Measurements from ENCODE around the gene OAT.

Gene OAT

DNA sequence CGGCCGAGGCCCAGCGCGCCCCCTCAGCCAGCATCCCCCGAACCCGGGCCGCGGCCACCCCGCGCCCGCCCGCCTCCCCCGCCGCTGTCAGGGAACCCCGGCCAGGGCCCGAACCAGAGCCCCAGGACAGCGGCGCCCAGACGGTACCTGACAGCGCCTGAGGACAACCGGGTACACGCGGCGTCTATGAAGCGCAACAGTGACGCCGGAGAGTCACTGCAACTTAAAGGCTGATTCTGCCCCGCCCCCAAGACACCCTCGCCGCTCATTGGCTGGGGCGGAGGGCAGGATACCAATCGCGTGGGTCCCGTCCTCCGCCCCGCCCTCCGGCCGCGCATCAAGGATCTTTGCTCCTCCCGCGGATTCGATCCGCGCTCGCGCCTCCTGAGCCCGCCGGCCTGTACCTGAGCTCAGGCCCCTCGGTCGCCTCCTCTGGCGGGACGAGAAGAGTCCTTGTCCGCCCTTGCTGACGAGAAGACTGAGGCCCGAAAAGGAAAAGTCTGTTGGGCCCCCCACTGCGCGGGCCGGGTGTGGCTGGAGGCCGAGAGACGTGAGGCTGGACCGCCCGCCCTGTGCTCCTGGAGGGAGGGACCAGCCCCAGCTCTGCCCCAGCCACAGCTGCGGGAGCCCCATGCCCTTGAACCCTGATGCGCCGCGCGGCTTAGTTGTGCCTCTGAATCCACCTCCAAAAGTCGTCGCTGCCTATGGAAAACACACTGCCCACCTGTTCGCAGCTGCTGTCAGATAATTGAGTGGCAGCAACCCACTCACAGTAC lies at the start of gene OAT:
Gene OAT (minus strand): TSS at position 198 of the 776 bp plus-strand sequence. CDS start 6,752 bp downstream, outside the sequence.
- peak; percentile 98 for DNase-seq

DNA sequence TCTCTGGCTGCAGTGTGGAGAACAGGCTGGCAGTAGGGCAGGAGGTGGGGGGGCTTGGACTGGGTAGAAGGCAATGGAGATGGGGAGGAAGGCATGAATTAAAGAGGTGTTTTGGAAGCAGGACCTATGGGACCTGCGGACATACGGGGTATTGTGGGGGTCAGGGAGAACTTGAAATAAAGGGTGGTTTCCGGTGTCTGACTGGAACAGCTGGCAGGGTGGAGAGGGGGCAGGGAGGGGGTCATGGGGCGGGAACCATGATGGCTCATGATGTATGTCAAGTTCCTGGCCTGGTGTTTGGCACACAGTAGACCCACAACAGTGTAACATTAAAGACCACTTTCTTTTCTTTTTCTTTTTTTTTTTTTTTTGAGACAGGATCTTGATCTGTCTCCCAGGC lies 48.4 kb upstream of the OAT start:
- DNase-seq: no peak

DNA sequence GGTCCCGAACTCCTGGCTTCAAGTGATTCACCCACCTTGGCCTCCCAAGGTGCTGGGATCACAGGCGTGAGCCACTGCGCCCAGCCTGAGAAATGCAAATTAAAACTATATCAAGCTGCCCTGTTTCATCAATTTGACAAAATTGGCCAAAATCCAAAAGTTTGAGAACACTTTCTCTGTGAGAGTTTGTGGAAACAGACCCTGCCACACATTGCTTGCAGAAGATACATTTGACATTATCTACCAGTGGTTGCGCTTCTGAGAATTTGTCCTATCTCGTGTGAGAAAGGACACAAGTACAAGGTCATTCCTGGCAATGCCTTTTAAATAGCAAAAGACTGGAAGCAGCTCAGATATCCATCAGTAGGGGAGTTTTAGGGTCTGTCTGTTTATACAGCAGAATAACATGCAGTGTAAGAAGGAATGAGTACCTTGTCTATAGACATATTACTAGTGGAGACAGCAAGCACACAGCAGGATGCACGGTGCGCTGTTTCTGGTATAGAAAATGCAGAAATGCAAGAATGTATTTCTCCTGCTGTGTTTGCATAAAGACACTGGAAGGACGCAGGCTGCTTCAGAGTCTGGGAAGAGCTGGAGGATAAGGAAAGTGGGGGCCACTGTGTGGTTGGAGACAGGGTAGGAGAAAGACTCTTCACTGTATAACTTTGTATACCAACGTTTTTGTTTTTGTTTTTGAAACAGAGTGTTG lies 47.2 kb upstream of the OAT start:
- no peak for DNase-seq

DNA sequence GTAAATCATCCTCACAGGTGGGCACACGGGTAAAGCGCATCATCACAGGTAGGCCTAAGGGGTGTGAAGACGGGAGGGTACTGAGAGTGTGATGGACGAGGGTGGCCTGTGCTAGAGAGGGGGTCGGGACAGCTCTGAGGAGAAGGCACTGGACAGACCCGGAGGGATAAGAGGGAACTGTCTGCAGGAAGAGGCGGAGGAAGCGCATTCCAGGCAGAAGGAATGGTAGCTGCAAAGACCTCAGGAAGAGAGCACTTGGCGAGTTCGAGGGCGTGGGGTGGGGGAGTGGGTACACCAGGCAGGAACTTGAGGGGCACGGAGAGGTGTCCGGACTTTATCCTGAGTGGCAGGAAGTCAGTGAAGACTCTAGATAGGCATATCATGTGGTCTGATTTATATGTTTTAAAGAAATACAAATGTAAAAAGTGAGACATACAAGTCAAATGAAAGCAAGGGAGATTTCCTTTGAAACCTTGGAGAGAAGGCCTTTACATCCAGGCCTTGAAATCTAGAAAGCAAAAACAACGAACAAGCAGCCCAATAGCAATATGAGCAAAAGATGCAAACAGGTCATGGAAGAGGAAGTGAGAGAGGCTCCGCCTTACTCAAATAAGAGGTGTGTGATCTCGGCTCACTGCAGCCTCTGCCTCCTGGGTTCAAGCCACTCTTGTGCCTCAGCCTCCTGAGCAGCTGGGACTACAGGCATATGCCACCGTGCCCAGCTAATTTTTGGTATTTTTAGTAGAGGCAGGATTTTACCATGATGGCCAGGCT lies 46.5 kb upstream of the OAT start:
- peak; percentile 19 for DNase-seq

DNA sequence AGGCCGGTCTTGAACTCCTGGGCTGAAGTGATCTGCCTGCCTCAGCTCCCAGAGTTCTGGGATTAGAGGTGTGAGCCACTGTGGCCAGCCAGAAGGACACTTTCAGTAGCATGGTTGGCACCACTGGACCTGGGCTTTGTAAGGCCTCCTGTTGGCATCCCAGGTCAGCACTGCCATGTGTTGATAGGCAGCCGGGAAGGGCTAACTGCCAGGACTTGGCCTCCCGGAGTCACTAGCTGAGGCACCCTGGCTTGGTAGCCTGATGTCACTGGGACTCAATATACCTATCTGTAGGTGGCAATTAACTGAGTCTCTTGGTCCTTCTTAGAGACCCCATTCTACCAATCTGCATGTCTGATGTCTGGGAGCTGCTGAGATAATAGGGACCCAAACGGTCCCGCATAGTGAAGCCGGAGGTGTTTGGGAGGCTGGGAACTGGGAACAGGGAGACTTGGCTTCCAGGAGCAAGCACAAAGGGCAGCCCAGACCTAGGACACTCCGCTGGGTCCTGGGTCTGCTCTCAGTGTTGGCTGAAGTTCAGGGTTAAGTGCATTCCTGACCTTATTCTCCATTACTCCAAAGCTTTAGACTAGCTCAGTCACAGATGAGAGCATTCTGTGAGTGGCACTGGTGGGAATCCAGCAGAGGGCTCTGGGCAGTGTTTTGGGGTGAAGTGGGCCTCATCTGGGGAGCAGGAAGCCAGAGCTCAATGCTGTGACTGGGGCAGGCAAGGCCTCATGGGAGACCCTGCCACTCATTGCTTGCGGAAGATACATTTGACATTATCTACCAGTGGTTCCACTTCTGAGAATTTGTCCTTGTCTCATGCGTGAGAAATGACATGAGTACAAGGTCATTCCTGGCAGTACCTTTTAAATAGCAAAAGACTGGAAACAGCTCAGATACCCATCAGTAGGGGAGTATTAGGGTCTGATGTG lies 45.6 kb upstream of the OAT start:
- DNase-seq: no peak

DNA sequence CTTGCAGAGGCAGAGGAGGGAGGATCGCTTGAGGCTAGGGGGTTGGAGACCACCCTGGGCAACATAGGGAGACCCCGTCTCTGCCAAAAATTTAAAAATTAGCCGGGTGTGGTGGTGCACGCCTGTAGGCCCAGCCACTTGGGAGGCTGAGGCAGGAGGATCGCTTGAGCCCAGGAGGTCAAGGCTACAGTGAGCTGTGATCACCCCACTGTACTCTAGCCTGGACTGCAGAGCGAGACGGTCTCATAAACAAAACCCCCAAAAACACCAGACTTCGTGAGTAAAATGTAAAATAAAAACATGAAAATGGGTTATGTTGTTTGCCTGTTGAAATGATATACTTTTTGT lies 43.6 kb upstream of the OAT start:
- no peak for DNase-seq

DNA sequence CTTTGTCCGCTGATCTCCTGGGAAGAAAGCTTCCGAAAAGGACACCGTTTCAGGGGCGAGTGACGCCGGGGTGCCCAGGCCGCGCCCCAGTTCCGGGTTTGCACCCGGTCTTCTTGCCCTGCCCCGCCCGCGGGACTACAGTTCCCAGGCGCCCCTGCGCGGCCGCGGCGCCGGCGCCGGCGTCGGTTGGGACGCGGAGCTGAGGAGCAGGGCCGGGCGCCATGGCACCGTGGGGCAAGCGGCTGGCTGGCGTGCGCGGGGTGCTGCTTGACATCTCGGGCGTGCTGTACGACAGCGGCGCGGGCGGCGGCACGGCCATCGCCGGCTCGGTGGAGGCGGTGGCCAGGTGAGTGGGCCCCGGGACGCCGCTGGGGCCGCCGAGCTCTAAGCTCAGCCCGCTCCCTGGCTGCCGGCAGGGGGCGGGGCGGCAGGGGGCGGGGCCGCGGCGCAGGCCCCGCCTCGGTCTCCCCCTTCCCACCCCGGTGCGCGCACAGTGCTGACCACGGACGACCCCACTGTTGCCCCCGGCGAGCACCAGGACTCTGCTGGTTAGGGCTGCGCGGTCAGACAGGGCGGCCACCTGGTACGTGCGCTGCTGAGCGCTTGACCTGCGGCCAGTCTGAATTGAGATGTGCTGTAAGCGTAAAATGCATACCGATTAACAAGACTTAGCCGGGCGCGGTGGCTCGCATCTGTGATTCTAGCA lies 43.1 kb upstream of the OAT start, which contains the start of gene LHPP:
Gene LHPP (plus strand): TSS at position 182 of the 706 bp plus-strand sequence. CDS start 40 bp downstream, at position 222.
- DNase-seq: peak; percentile 90

DNA sequence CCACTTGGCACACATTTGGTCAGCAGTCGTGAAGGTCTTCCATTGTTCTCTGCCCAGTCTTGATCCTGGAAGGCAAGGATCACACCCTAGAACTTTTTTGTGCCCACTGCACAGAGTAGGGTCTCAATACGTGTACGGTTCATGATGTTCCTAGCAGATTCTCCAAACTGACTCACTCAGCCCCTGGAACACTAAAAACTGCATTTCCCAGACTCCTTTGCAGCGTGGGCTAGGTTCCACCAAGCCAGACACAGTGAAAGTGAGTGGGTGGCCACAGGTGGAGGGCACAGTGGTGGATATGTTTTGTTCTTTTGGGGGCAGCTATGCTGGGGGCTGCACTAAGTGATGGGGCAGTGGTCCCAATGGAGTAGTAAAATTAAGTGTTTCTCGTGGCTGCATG lies 41.4 kb upstream of the OAT start:
- no peak for DNase-seq

DNA sequence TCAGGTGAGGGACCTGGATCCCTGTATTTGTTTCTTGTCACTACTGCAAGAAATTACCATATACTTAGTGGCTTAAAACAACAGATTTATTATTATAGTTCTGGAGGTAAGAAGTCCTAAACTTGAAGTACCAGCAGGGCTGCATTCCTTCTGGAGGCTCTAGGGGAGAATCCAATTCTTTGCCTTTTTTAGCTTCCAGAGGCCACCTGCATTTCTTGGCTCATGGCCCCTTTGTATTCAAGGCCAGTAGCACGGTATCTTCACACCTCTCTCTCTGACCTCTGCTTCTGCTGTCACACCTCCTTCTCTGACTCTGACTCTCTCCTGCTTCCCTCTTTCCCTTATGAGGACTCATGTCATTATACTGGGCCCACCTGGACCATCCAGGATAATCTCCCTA lies 40.7 kb upstream of the OAT start:
- DNase-seq: no peak

DNA sequence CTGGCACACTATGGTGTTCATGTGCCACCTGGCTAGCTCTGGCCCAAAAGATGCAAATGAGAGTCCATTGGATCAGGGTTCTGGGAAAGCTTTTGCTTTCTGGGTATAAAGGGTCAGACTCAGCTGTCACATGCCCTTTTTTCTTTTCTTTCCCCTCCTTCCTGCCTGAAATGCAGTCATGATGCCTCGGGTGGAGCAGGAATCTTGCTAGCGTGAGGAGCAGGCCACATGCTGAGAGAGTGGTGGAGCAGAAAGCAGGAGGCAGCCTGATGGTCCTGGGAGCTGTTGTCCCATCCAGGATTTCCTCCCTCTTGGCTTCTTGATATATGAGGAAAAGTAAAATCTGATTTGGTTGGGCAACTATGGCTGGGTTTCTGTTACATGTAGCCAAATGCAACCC lies 40.2 kb upstream of the OAT start:
- no peak for DNase-seq

DNA sequence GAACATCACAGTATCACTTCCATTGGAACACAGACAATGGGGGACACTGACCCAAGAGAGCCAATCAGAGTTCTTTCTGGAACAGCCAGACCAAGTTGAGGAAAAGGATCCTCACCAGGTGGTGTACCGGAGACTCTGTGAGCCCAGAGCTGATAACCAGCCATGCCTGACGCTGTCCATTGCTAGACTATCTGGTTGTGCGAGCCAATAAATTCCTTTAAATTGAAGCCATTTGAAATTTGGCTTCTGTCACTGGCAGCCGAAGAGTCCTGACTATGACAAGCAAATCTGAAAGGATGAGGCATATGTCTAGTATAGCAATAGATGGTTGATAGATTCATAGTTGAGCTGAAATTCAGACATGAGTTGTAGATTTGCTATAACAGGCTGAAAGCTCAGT lies 39.8 kb upstream of the OAT start:
- no peak for DNase-seq

DNA sequence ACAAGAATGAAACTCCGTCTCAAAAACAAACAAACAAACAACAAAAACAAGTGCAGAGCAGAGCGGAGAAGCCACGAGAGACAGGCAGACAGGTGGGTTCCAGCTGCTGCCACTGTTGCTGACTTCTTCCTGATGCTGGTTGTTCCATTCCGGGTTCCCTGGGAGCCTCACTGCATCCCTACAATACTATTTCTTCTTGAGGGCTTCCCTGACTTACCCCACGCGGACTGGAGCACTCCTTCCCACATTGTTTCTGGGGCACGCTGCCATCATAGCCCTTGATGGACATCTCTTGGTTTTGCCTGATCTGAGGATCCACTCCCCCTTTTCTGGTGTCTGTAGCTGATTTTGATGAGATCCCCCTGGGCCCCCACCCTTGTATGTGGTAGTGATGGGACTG lies 36.7 kb upstream of the OAT start:
- no peak for DNase-seq

DNA sequence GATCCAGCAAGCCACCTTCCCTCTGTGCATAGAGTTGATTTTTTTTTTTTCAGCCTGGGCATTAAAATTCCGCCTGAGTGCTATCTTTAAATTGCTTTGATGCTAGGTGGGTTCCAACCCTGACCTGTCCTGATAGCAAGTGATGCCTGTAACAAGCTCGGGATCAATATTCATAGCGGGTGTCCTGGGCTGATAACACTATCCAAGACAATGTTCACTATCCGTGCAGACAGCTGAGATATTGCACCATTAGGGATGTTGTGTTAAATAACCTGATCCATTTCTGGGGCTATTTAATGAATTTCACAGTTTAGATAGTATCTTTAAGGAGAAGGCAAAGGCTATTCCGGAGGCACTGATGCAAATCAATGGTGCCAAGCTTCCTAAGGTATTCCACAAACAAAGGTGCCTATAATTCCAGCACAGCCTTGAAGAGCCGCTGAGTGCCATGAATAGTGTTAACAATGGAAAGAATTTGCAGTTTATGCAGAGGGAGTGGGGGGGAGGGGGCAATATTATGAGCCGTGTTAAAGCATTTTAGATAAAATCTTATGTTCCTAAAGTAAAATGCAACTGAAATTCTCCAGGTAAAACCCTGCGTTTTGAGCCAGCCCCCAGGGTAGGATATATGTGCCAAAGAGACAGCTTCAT lies 35.4 kb upstream of the OAT start:
- DNase-seq: no peak

DNA sequence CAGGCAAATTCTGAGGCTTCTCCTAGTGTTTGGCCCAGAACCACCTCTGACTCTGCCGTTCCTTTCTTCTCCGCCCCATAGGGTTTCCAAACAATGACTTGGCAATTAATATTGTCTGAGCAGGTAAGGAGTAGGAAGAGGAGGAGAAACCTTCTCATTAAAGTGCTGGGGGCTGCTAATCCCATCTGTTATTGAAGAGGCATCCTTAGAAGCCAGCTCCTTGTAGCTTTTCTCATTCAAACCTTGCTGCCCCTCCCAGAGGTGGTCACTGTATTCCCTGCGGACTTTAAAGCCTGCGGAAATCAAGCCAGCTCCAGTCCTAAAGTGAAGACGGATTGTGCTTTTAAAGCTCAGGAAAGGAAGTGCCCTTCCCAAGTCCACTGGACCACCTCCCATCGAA lies 32.6 kb upstream of the OAT start:
- no peak for DNase-seq

DNA sequence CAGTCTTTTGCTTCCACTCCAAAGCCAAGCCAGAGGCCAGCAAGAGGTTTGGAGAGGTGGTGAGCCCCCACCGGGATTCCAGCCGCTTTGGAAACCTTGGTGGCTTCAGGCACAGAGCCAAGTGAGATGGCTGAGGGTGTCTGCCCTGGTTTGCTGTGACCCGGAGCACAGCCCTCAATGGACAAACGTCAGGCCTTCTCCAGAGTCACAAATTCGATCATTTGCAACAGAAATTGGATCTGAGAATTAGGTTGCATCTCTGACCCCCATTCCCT lies 32.0 kb upstream of the OAT start:
- no peak for DNase-seq

DNA sequence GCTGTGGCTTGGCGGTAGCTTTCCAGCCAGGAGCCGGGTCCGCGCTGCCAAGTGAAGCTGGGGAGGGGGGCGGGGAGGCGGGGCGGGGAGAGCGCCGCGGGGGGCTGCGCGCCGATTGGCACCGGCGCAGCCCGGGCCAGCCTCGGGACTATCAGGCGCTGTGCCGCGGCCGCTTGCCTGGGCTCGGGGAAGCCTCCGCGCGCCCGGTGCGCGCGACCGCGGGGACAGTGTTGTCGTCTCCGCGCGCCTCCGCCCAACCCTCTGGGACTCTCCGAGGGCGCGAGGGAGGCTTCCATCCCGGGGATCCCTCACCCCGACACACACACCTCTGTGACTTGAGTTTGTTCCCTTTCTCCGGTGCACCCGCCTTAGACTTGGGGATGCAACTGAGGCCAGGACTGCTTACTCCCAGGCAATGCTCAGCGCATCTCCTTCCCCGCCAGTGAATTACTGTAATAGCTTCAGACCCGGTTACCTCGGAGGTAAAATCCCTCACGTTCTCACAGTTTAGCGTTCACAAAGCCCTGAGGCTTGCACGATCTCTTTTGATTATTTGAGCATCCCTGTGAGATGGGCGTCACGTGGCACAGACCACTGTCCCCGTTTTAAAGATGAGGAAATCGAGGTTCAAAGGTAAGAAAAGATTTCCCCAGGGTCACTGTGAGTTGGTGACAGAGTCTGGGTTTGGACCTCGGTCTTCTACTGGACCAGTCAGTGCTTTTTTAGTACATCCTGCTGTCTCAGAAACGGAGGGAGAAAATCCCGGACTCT lies 31.5 kb upstream of the OAT start, which contains the start of gene NKX1-2:
Gene NKX1-2 (minus strand): TSS at position 24 of the 771 bp plus-strand sequence. CDS start 92 bp downstream, outside the sequence.
- no peak for DNase-seq

DNA sequence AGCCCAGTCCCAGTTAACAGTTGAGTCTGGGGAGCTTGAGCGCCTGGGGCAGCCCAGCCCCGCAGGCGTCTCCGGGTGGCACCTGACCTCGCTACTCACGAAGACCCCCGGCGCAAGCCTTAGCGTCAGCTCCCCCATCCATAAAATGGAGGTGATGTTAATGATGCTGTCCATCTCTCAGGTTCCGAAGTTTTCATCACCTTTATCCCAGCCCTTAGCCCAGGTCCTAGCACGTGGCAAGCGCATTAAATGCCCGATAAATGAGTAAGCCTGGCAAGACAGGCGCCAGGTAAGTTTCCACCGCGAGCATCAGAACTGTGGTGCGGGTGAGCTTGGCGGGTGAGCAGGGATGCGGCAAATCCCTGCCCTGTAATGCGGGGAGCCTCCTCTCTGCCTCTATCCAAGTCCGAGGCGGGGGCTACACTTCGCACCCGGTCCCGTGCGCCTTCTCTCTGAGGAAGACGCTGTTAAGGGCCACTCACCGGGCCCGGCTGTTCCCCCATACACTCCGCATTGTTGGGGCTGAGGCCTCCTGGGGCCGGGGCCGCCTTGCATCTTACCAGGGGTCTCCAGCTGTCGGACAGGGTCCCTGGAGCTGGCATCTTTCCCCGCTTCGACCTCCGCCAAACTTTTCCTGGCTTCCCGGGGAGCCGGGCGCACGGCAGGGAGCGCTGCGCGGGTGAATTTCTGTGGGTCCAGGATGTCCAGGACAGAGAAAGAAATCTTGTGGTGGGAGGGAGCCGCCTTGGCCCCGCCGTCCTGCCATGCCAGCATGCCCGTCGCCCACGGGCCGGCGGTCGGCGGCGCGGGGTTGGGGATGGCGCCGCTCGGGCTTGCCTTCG lies 30.7 kb upstream of the OAT start:
- no peak for DNase-seq

DNA sequence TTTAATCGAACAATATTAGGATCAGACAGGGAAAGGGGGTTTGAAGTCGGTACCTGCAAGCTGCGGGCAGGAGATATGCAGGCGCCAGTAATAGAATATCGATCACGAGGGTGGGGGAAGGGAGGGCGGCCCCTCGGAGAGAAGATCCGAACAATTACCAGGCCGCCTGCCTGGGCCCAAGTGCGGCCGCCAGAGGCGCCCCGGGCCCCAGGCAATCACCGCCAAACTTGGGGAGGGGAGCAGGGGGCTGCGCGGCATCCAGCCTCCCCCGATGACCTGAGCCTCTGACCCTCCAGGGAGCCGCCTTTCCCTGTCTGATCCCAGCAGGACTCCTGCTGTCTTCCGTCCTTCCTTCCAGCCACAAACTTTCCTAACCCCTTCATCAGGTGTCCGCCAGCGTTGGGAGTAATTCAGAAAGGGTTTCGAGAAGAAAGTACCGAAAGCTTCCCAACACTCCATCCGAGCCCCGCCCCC lies 30.0 kb upstream of the OAT start:
- DNase-seq: no peak

DNA sequence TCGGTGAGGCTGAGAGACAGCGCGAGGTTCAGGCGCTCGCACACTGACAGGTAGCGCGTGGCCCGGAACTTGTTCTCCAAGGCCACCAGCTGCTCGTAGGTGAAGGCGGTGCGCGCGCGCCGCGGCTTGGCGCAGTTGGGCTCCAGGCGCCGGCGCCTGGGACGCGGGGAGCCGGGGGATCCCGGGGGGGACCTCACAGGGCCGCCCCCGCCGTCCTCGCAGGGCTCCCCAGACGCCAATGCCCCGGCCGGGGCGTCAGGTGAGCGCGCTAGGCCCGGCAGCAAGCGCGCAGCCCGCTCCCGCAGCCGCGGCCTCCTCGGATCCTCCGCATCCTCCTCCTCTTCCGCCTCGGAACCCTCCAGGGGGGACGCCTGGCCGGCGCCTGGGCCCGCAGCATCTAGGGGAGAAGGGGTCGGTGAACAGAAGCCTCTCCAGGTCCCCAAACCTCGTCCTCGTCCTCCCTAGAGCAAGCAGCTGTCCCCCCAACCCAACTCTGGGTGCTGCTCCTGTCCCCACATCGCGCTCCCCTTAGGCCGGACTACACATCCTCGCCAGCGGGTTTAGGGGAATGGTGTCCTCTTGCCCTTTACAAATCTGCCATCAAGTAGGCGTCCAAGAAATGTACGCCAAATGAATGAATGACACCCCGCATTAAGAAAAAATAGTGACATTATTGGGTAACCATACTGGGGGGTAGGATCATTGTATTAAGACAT lies 29.2 kb upstream of the OAT start:
- no peak for DNase-seq
